ENCODE measurements around the gene SCGB3A1.

The SCGB3A1 gene

GRCh38 chr5:180555168-180555921 is 36.0 kb downstream of the SCGB3A1 start:
- H3K79me1 ChIP-seq (ENCODE audit: low read length) = no peaks in the 10 kb centered on the region
- H2BK120ac ChIP-seq (ENCODE audit: insufficient read depth, low read length, poor library complexity) = no peak overlapping the region
- no peaks in the 10 kb centered on the region for H3K4me1 ChIP-seq (ENCODE audit: control insufficient read depth in 1 of 2, insufficient read depth in 2 of 2, low read length in 2 of 2)
- no peak overlapping the region for H2AFZ ChIP-seq (ENCODE audit: insufficient read depth, low read length, poor library complexity)
- H3K14ac ChIP-seq (ENCODE audit: low read length) = no peak overlapping the region
- H3K79me2 ChIP-seq (ENCODE audit: control insufficient read depth, insufficient read depth, low read length, poor library complexity) = peaks cover 5% of the 10 kb centered on the region
- H4K12ac ChIP-seq (ENCODE audit: low read depth, low read length) = no peak overlapping the region
- no peak overlapping the region for H3K4me2 ChIP-seq (ENCODE audit: low read length)
- WGBS (ENCODE audit: extremely low coverage, insufficient coverage, insufficient read length) = no CpG with 5 or more reads among the region's 7 CpGs
- H3K9ac ChIP-seq (ENCODE audit: low read length) = no peak overlapping the region
- DNase-seq = peak; percentile 40 to 80
- H2BK5ac ChIP-seq (ENCODE audit: low read depth, low read length, poor library complexity) = peak overlapping the region; percentile 40
- no peak overlapping the region for H3K4me3 ChIP-seq (ENCODE audit: low read depth, low read length)
- H3K9me3 ChIP-seq (ENCODE audit: insufficient read depth, low read depth, low read length) = no peaks in the 10 kb centered on the region
- no peak overlapping the region for H3K23ac ChIP-seq (ENCODE audit: low read length)
- H3K27ac ChIP-seq (ENCODE audit: low read depth, low read length) = no peak overlapping the region
- H2BK12ac ChIP-seq (ENCODE audit: low read length) = no peak overlapping the region
- no peak overlapping the region for H3K4ac ChIP-seq (ENCODE audit: low read depth, low read length)
- no peak overlapping the region for H4K91ac ChIP-seq (ENCODE audit: low read depth, low read length)
- peaks cover 13 to 16% of the 10 kb centered on the region in 2 experiments for H3K36me3 ChIP-seq (ENCODE audit: control insufficient read depth in 1 of 2, insufficient read depth in 2 of 2, low read length in 2 of 2)
- H4K8ac ChIP-seq (ENCODE audit: low read depth, low read length) = no peak overlapping the region
- H3K18ac ChIP-seq (ENCODE audit: low read length) = no peak overlapping the region
- H2AK5ac ChIP-seq (ENCODE audit: low read length) = no peak overlapping the region
- H3K27me3 ChIP-seq (ENCODE audit: insufficient read depth, low read length) = no peaks in the 10 kb centered on the region

GRCh38 chr5:180553530-180553929 is 37.8 kb downstream of the SCGB3A1 start:
- Histone ChIP-seq H4K8ac (ENCODE audit: low read depth, low read length) (no peak overlapping the region), H3K23ac (ENCODE audit: low read length) (no peak overlapping the region), H3K27me3 (ENCODE audit: insufficient read depth, low read length) (no peaks in the 10 kb centered on the region), H3K4me3 (ENCODE audit: low read depth, low read length) (no peak overlapping the region), H3K27ac (ENCODE audit: low read depth, low read length) (no peak overlapping the region), H3K79me1 (ENCODE audit: low read length) (no peaks in the 10 kb centered on the region), H3K14ac (ENCODE audit: low read length) (no peak overlapping the region), H2BK12ac (ENCODE audit: low read length) (no peak overlapping the region), H3K79me2 (ENCODE audit: control insufficient read depth, insufficient read depth, low read length, poor library complexity) (peaks cover 5% of the 10 kb centered on the region), H3K36me3 (ENCODE audit: control insufficient read depth in 1 of 2, insufficient read depth in 2 of 2, low read length in 2 of 2) (peaks cover 17 to 20% of the 10 kb centered on the region in 2 experiments), H2AK5ac (ENCODE audit: low read length) (no peak overlapping the region), H2AFZ (ENCODE audit: insufficient read depth, low read length, poor library complexity) (no peak overlapping the region), H4K91ac (ENCODE audit: low read depth, low read length) (no peak overlapping the region), H2BK120ac (ENCODE audit: insufficient read depth, low read length, poor library complexity) (no peak overlapping the region), H3K18ac (ENCODE audit: low read length) (no peak overlapping the region), H3K4me1 (ENCODE audit: control insufficient read depth in 1 of 2, insufficient read depth in 2 of 2, low read length in 2 of 2) (no peaks in the 10 kb centered on the region), H3K9ac (ENCODE audit: low read length) (no peak overlapping the region), H3K4me2 (ENCODE audit: low read length) (no peak overlapping the region), H3K9me3 (ENCODE audit: insufficient read depth, low read depth, low read length) (no peaks in the 10 kb centered on the region), H4K12ac (ENCODE audit: low read depth, low read length) (no peak overlapping the region), H3K4ac (ENCODE audit: low read depth, low read length) (no peak overlapping the region), H2BK5ac (ENCODE audit: low read depth, low read length, poor library complexity) (no peak overlapping the region)
- no CpG with 5 or more reads among the region's 3 CpGs for WGBS (ENCODE audit: extremely low coverage, insufficient coverage, insufficient read length)
- peak in 1 of 2 donors; percentile 64 for DNase-seq

GRCh38 chr5:180548563-180548962 is 42.7 kb downstream of the SCGB3A1 start:
- H4K91ac ChIP-seq (ENCODE audit: low read depth, low read length) = no peak overlapping the region
- H3K4me1 ChIP-seq (ENCODE audit: control insufficient read depth in 1 of 2, insufficient read depth in 2 of 2, low read length in 2 of 2) = no peaks in the 10 kb centered on the region
- H3K36me3 ChIP-seq (ENCODE audit: control insufficient read depth in 1 of 2, insufficient read depth in 2 of 2, low read length in 2 of 2) = peaks cover 12 to 13% of the 10 kb centered on the region in 2 experiments
- H3K9me3 ChIP-seq (ENCODE audit: insufficient read depth, low read depth, low read length) = no peaks in the 10 kb centered on the region
- no peak overlapping the region for H2AK5ac ChIP-seq (ENCODE audit: low read length)
- no peak overlapping the region for H3K23ac ChIP-seq (ENCODE audit: low read length)
- H3K18ac ChIP-seq (ENCODE audit: low read length) = no peak overlapping the region
- H3K4me2 ChIP-seq (ENCODE audit: low read length) = no peak overlapping the region
- H2BK120ac ChIP-seq (ENCODE audit: insufficient read depth, low read length, poor library complexity) = no peak overlapping the region
- no peaks in the 10 kb centered on the region for H3K79me1 ChIP-seq (ENCODE audit: low read length)
- H3K4me3 ChIP-seq (ENCODE audit: low read depth, low read length) = no peak overlapping the region
- no peaks in the 10 kb centered on the region for H3K79me2 ChIP-seq (ENCODE audit: control insufficient read depth, insufficient read depth, low read length, poor library complexity)
- no peak overlapping the region for H2BK5ac ChIP-seq (ENCODE audit: low read depth, low read length, poor library complexity)
- no peaks in the 10 kb centered on the region for H3K27me3 ChIP-seq (ENCODE audit: insufficient read depth, low read length)
- no peak overlapping the region for H3K27ac ChIP-seq (ENCODE audit: low read depth, low read length)
- no peak overlapping the region for H4K12ac ChIP-seq (ENCODE audit: low read depth, low read length)
- no peak overlapping the region for H3K4ac ChIP-seq (ENCODE audit: low read depth, low read length)
- DNase-seq = no peak
- H3K14ac ChIP-seq (ENCODE audit: low read length) = no peak overlapping the region
- H4K8ac ChIP-seq (ENCODE audit: low read depth, low read length) = no peak overlapping the region
- H3K9ac ChIP-seq (ENCODE audit: low read length) = no peak overlapping the region
- H2BK12ac ChIP-seq (ENCODE audit: low read length) = no peak overlapping the region
- H2AFZ ChIP-seq (ENCODE audit: insufficient read depth, low read length, poor library complexity) = no peak overlapping the region
- no CpG with 5 or more reads among the region's 3 CpGs for WGBS (ENCODE audit: extremely low coverage, insufficient coverage, insufficient read length)

GRCh38 chr5:180545248-180545647 is 46.1 kb downstream of the SCGB3A1 start:
- Histone ChIP-seq H2BK5ac (ENCODE audit: low read depth, low read length, poor library complexity) (no peak overlapping the region), H2BK120ac (ENCODE audit: insufficient read depth, low read length, poor library complexity) (no peak overlapping the region), H3K9ac (ENCODE audit: low read length) (no peak overlapping the region), H3K14ac (ENCODE audit: low read length) (no peak overlapping the region), H3K36me3 (ENCODE audit: control insufficient read depth in 1 of 2, insufficient read depth in 2 of 2, low read length in 2 of 2) (peaks cover 7 to 10% of the 10 kb centered on the region in 2 experiments), H2BK12ac (ENCODE audit: low read length) (no peak overlapping the region), H3K79me2 (ENCODE audit: control insufficient read depth, insufficient read depth, low read length, poor library complexity) (no peaks in the 10 kb centered on the region), H4K91ac (ENCODE audit: low read depth, low read length) (no peak overlapping the region), H2AK5ac (ENCODE audit: low read length) (no peak overlapping the region), H2AFZ (ENCODE audit: insufficient read depth, low read length, poor library complexity) (no peak overlapping the region), H3K4me2 (ENCODE audit: low read length) (no peak overlapping the region), H3K9me3 (ENCODE audit: insufficient read depth, low read depth, low read length) (no peaks in the 10 kb centered on the region), H3K4me3 (ENCODE audit: low read depth, low read length) (no peak overlapping the region), H3K27ac (ENCODE audit: low read depth, low read length) (no peak overlapping the region), H3K27me3 (ENCODE audit: insufficient read depth, low read length) (no peaks in the 10 kb centered on the region), H4K8ac (ENCODE audit: low read depth, low read length) (no peak overlapping the region), H3K23ac (ENCODE audit: low read length) (no peak overlapping the region), H4K12ac (ENCODE audit: low read depth, low read length) (no peak overlapping the region), H3K4me1 (ENCODE audit: control insufficient read depth in 1 of 2, insufficient read depth in 2 of 2, low read length in 2 of 2) (no peaks in the 10 kb centered on the region), H3K18ac (ENCODE audit: low read length) (no peak overlapping the region), H3K4ac (ENCODE audit: low read depth, low read length) (no peak overlapping the region), H3K79me1 (ENCODE audit: low read length) (no peaks in the 10 kb centered on the region)
- no CpG with 5 or more reads among the region's 3 CpGs for WGBS (ENCODE audit: extremely low coverage, insufficient coverage, insufficient read length)
- DNase-seq = no peak
